ENCODE measurements around the gene PIPOX. TPM values are rescaled to one million over a fixed set of nuclear protein-coding genes. Genes with fewer than 3 reads are reported as not detected.

PIPOX gene
- total RNA-seq: 2.8 TPM

GRCh38 chr17:29042679-29043538 lies at the start of gene PIPOX:
Gene PIPOX, plus strand, starts transcription at chr17:29043141. Its CDS starts 85 bp downstream, at chr17:29043226.
- no peak for DNase-seq (ENCODE audit: low spot score)

GRCh38 chr17:28993645-28994426 lies 49.1 kb upstream of the PIPOX start:
- DNase-seq (ENCODE audit: low spot score): no peak

- DNase-seq (ENCODE audit: low spot score): no peak
These were observed 46.3 kb upstream of the PIPOX start for GRCh38 chr17:28996554-28997096.

GRCh38 chr17:28997806-28998205 lies 45.1 kb upstream of the PIPOX start:
- DNase-seq (ENCODE audit: low spot score): no peak

GRCh38 chr17:28999206-28999605 lies 43.7 kb upstream of the PIPOX start:
- no peak for DNase-seq (ENCODE audit: low spot score)

GRCh38 chr17:29000973-29001372 lies 42.0 kb upstream of the PIPOX start:
- DNase-seq (ENCODE audit: low spot score): no peak

GRCh38 chr17:29002811-29003210 lies 40.1 kb upstream of the PIPOX start:
- DNase-seq (ENCODE audit: low spot score): no peak

- DNase-seq (ENCODE audit: low spot score): no peak
These were observed 39.7 kb upstream of the PIPOX start for GRCh38 chr17:29003289-29003688.

- no peak for DNase-seq (ENCODE audit: low spot score)
These were observed 38.8 kb upstream of the PIPOX start for GRCh38 chr17:29004081-29004692.

- DNase-seq (ENCODE audit: low spot score): peak; percentile 65
These were observed 36.9 kb upstream of the PIPOX start, which contains the start of gene SEZ6 for GRCh38 chr17:29005936-29006511. Gene SEZ6, minus strand, starts transcription at chr17:29006033. Its CDS starts 164 bp downstream, at chr17:29005869.

GRCh38 chr17:29007456-29007855 lies 35.5 kb upstream of the PIPOX start:
- DNase-seq (ENCODE audit: low spot score): no peak

- no peak for DNase-seq (ENCODE audit: low spot score)
These were observed 35.0 kb upstream of the PIPOX start for GRCh38 chr17:29007860-29008455.

- no peak for DNase-seq (ENCODE audit: low spot score)
These were observed 34.4 kb upstream of the PIPOX start for GRCh38 chr17:29008591-29008990.

GRCh38 chr17:29010129-29010528 lies 32.8 kb upstream of the PIPOX start:
- no peak for DNase-seq (ENCODE audit: low spot score)

- DNase-seq (ENCODE audit: low spot score): no peak
These were observed 32.4 kb upstream of the PIPOX start for GRCh38 chr17:29010586-29010985.

GRCh38 chr17:29012535-29012934 lies 30.4 kb upstream of the PIPOX start:
- DNase-seq (ENCODE audit: low spot score): no peak

GRCh38 chr17:29014716-29015115 lies 28.2 kb upstream of the PIPOX start:
- DNase-seq (ENCODE audit: low spot score): no peak

GRCh38 chr17:29016345-29017210 lies 26.4 kb upstream of the PIPOX start:
- DNase-seq (ENCODE audit: low spot score): no peak

GRCh38 chr17:29018788-29019474 lies 24.0 kb upstream of the PIPOX start:
- no peak for DNase-seq (ENCODE audit: low spot score)

Measured in ureter (tissue), 1 donor.